BE2C (cell line): ENCODE measurements around the gene ICE2.
"Not testable (repeated sequence)": the region's sequence is repeated elsewhere in the genome, so short reads cannot be mapped to it uniquely, and the experiment has no call there.

Source experiments
- DNase-seq: peaks from one replicate; pipeline ENCODE4 v3.0.0-alpha.2; 2020
- H3K27me3 ChIP-seq: fragments of 250-450 bp; sonication (Bioruptor Pico); 2 replicates; pipeline ENCODE4 v1.5.1; 2020; ENCODE audit warnings: mild to moderate bottlenecking
- H3K36me3 ChIP-seq: fragments of 250-450 bp; sonication (Bioruptor Pico); 2 replicates; pipeline ENCODE4 v1.5.1; 2020; ENCODE audit warnings: mild to moderate bottlenecking
- H3K4me1 ChIP-seq: fragments of 250-450 bp; sonication (Bioruptor Pico); 2 replicates; pipeline ENCODE4 v1.5.1; 2020
- H3K4me3 ChIP-seq: 2 replicates; pipeline ENCODE4 v1.5.1; 2011; ENCODE audit warnings: low read depth, low read length
- H3K9me3 ChIP-seq: fragments of 250-450 bp; sonication (Bioruptor Pico); 2 replicates; pipeline ENCODE4 v1.5.1; 2020
- TF ChIP-seq, protein P1 (sequence below): IDR thresholded peaks from 2 replicates; pipeline ENCODE4 v1.5.1; 2012; ENCODE audit warnings: mild to moderate bottlenecking, low read depth, low read length

ICE2 gene

DNA sequence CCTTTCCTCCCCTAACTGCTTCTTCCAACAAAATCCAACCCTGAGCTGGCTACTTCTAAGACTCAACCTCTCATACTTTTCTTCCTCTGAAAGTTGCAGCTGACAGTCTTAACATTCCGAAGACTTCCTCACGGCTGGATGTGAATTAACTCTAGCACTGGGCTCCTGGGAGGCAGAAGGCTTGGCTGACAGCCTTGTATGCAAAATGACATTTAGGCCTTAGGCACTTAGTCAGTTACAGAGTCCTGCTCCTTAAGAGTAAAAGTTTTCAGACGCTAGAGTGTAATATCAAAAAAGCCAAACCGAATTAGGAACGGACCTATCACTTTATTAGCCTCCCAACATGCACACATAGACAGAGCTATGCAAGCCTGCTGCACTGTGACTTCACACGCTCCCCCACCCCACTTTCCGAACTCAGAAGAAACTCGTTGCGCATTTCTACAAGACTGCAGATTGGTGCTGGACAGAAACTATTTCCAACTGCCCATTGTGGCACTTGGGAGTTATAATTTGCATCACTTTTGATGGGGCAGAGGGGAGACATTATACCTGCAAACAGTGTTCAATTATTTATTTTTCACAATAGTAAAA is 65.6 kb downstream of the ICE2 start:
- Histone ChIP-seq H3K36me3 (no peaks in the 10 kb centered on the region), H3K27me3 (no peaks in the 10 kb centered on the region), H3K4me1 (peaks cover 3% of the 10 kb centered on the region; the same call in 1 of the 2 replicates), H3K4me3 (no peak overlapping the region), H3K9me3 (no peaks in the 10 kb centered on the region)
- TF ChIP-seq, protein P1, sequence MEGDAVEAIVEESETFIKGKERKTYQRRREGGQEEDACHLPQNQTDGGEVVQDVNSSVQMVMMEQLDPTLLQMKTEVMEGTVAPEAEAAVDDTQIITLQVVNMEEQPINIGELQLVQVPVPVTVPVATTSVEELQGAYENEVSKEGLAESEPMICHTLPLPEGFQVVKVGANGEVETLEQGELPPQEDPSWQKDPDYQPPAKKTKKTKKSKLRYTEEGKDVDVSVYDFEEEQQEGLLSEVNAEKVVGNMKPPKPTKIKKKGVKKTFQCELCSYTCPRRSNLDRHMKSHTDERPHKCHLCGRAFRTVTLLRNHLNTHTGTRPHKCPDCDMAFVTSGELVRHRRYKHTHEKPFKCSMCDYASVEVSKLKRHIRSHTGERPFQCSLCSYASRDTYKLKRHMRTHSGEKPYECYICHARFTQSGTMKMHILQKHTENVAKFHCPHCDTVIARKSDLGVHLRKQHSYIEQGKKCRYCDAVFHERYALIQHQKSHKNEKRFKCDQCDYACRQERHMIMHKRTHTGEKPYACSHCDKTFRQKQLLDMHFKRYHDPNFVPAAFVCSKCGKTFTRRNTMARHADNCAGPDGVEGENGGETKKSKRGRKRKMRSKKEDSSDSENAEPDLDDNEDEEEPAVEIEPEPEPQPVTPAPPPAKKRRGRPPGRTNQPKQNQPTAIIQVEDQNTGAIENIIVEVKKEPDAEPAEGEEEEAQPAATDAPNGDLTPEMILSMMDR, result no peak
- DNase-seq, result no peak

DNA sequence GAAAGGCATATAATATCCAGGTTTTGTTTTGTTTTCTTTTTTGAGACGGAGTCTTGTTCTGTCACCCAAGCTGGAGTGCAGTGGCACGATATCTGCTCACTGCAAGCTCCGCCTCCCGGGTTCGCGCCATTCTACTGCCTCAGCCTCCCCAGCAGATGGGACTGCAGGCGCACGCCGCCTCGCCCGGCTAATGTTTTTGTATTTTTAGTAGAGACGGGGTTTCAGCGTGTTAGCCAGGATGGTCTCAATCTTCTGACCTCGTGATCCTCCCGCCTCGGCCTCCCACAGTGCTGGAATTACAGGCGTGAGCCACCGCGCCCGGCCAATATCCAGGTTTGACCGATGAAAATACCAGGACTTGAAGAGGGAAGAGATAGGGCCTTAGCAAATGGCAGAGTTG is 66.1 kb downstream of the ICE2 start:
- H3K4me1 ChIP-seq, DNase-seq, H3K27me3 ChIP-seq: not testable (repeated sequence)

DNA sequence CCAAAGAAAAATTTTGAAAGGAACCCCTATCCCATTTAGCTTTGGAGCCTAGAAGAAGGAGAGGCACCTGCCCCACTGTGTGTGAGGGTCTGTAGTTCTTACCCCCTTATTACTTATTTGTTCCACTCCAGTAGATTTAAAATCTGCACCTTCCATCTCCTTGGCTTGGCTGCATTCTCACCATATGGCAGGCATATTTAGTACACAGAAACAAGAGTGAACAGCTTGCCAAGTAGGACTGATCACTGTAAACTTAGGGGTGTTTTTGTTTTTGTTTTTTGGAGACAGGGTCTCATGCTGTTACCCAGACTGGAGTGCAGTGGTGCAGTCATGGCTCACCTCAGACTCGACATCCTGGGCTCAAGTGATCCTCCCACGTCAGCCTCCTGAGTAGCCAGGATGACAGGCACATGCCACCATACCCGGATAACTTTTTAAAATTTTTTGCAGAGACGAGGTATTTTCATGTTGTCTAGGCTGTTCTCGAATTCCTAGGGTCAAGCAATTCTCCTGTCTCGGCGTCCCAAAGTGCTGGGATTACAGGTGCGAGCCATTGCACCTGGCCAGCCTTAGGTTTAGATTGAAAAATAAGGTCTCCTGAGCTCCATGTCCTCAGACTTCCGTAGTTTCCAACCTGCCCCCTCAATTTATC is 67.0 kb downstream of the ICE2 start:
- Histone ChIP-seq H3K4me1 (peaks cover 4% of the 10 kb centered on the region; the same call in 1 of the 2 replicates), H3K27me3 (no peaks in the 10 kb centered on the region), H3K4me3 (no peak overlapping the region), H3K36me3 (no peaks in the 10 kb centered on the region), H3K9me3 (no peaks in the 10 kb centered on the region)
- TF ChIP-seq, protein P1, result no peak
- DNase-seq, result no peak

More for the DNA sequence above, 66.1 kb downstream of the ICE2 start:
- H3K9me3 ChIP-seq, H3K36me3 ChIP-seq, H3K4me3 ChIP-seq: not testable (repeated sequence)

DNA sequence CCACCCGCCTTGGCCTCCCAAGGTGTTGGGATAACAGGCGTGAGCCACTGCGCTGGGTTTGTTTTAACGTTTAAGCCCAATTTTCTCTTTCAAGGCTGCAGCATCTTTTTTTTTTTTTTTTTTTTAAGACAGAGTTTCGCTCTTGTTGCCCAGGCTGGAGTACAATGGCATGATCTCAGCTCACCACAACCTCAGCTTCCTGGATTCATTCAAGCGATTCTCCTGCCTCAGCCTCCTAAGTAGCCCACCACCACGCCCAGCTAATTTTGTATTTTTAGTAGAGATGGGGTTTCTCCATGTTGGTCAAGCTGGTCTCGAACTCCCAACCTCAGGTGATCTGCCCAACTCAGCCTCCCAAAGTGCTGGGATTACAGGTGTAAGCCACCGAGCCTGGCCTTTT is 68.6 kb downstream of the ICE2 start:
- not testable (repeated sequence) for H3K27me3 ChIP-seq, DNase-seq, H3K36me3 ChIP-seq, H3K9me3 ChIP-seq, H3K4me3 ChIP-seq, H3K4me1 ChIP-seq

DNA sequence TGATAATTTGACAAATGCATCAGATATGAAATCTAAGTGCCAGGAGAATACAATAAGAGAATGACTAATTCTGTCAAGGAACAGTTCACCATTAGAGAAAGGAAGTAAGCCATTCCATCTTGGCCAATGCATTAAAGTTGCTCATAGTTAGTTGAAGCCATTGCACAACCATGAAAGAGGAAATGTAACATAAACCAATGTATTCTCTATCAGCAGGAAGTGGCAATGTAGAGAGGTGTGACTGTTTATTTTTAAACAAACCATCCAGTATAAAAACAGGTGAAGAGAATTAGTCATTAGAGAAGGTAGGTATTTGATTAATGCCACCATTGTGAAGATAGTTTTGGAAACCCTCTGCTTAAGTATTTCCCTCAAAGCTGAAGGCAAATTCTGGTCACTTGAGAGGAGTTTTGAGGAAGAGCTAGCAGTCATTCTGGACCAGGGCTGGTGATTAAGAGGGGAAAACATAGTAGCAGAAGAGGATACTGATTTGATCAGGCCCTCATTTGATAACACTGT is 70.4 kb downstream of the ICE2 start:
- TF ChIP-seq, protein P1, result no peak
- Histone ChIP-seq H3K9me3 (no peaks in the 10 kb centered on the region), H3K36me3 (no peaks in the 10 kb centered on the region), H3K4me1 (peaks cover 4% of the 10 kb centered on the region; the same call in 1 of the 2 replicates), H3K4me3 (no peak overlapping the region), H3K27me3 (no peaks in the 10 kb centered on the region)
- no peak for DNase-seq

DNA sequence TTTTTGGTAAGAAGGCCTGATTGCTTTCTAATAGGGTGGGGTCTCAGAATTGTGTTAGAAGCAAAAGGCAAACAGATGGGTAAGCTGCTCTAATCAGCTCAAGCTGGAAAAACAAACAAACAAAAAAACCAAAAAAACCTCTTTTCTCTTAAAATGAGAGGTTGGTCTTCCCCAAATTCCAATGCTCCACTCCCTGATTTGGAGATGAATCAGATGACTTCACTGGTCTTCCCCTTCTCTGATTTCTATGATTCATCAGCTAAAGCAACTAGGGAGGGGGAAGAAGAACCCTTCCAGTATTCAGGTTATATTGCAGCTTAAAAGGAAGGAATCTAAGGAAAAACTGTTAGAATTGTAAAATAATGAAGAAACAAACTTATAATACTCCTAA is 71.5 kb downstream of the ICE2 start:
- Histone ChIP-seq H3K27me3 (no peaks in the 10 kb centered on the region), H3K36me3 (no peaks in the 10 kb centered on the region), H3K4me1 (peaks cover 4% of the 10 kb centered on the region; the same call in 1 of the 2 replicates), H3K9me3 (no peaks in the 10 kb centered on the region), H3K4me3 (no peak overlapping the region)
- no peak for DNase-seq
- TF ChIP-seq, protein P1, result no peak
